Retina (tissue), 1 donor: ENCODE results near the gene CD55.

Experiments used
- DNase-seq: peaks from one replicate; pipeline ENCODE4 v3.0.0-alpha.2; 2016

CD55 gene

GRCh38 chr1:207364614-207365013 lies 43.1 kb downstream of the CD55 start:
- DNase-seq, result no peak

- DNase-seq, result no peak
Measured at GRCh38 chr1:207365063-207365462, 43.6 kb downstream of the CD55 start.

- DNase-seq, result no peak
Measured at GRCh38 chr1:207366022-207366421, 44.5 kb downstream of the CD55 start.

- DNase-seq, result no peak
Measured at GRCh38 chr1:207388721-207389120, 67.2 kb downstream of the CD55 start.

GRCh38 chr1:207389728-207390464 lies 68.4 kb downstream of the CD55 start:
- DNase-seq, result no peak

- DNase-seq, result no peak
Measured at GRCh38 chr1:207393610-207394009, 72.1 kb downstream of the CD55 start.

- DNase-seq, result no peak
Measured at GRCh38 chr1:207396168-207396746, 74.8 kb downstream of the CD55 start.

GRCh38 chr1:207397525-207397926 lies 76.0 kb downstream of the CD55 start:
- no peak for DNase-seq

- no peak for DNase-seq
Measured at GRCh38 chr1:207398986-207399385, 77.5 kb downstream of the CD55 start.

- no peak for DNase-seq
Measured at GRCh38 chr1:207401578-207401977, 80.1 kb downstream of the CD55 start.

- no peak for DNase-seq
Measured at GRCh38 chr1:207402744-207403143, 81.3 kb downstream of the CD55 start.

GRCh38 chr1:207404849-207405525 lies 83.5 kb downstream of the CD55 start:
- DNase-seq, result no peak

GRCh38 chr1:207405814-207406213 lies 84.3 kb downstream of the CD55 start:
- no peak for DNase-seq

- DNase-seq, result no peak
Measured at GRCh38 chr1:207407655-207408260, 86.3 kb downstream of the CD55 start.
